Measurements from ENCODE around the gene COLGALT1.
"Not testable (repeated sequence)": the region's sequence is repeated elsewhere in the genome, so short reads cannot be mapped to it uniquely, and the experiment has no call there.

COLGALT1 gene

GRCh38 chr19:17562561-17562960, 7.1 kb downstream of the COLGALT1 start:
- no peak for DNase-seq

- no peak for DNase-seq
Measured at GRCh38 chr19:17564781-17565180, 9.3 kb downstream of the COLGALT1 start.

- no peak for DNase-seq
Measured at GRCh38 chr19:17565611-17566010, 10.2 kb downstream of the COLGALT1 start.

GRCh38 chr19:17567940-17568339, 12.5 kb downstream of the COLGALT1 start:
- DNase-seq, result no peak

- DNase-seq, result not testable (repeated sequence)
Measured at GRCh38 chr19:17570291-17570690, 14.8 kb downstream of the COLGALT1 start.

- DNase-seq, result no peak
Measured at GRCh38 chr19:17570791-17571190, 15.3 kb downstream of the COLGALT1 start.

GRCh38 chr19:17572638-17573037, 17.2 kb downstream of the COLGALT1 start:
- no peak for DNase-seq

- DNase-seq, result peak; percentile 47
Measured at GRCh38 chr19:17575871-17576757, 20.7 kb downstream of the COLGALT1 start.

- DNase-seq, result peak; percentile 74
Measured at GRCh38 chr19:17576758-17577456, 21.5 kb downstream of the COLGALT1 start.

GRCh38 chr19:17577457-17578097, 22.1 kb downstream of the COLGALT1 start:
- DNase-seq, result no peak

- DNase-seq, result peak; percentile 69
Measured at GRCh38 chr19:17579661-17580244, 24.3 kb downstream of the COLGALT1 start.

GRCh38 chr19:17580470-17581144, 25.2 kb downstream of the COLGALT1 start:
- no peak for DNase-seq

- no peak for DNase-seq
Measured at GRCh38 chr19:17581211-17581874, 25.9 kb downstream of the COLGALT1 start.

GRCh38 chr19:17582613-17583012, 27.2 kb downstream of the COLGALT1 start:
- DNase-seq, result no peak

GRCh38 chr19:17584132-17584531, 28.7 kb downstream of the COLGALT1 start:
- no peak for DNase-seq

- DNase-seq, result not testable (repeated sequence)
Measured at GRCh38 chr19:17585395-17585794, 29.9 kb downstream of the COLGALT1 start.

- no peak for DNase-seq
Measured at GRCh38 chr19:17590866-17591265, 35.4 kb downstream of the COLGALT1 start.

- not testable (repeated sequence) for DNase-seq
Measured at GRCh38 chr19:17594296-17594695, 38.8 kb downstream of the COLGALT1 start.

GRCh38 chr19:17598063-17598462, 42.6 kb downstream of the COLGALT1 start:
- not testable (repeated sequence) for DNase-seq

GRCh38 chr19:17598953-17599352, 43.5 kb downstream of the COLGALT1 start:
- no peak for DNase-seq

GRCh38 chr19:17599780-17600179, 44.3 kb downstream of the COLGALT1 start:
- DNase-seq, result no peak

GRCh38 chr19:17601683-17602082, 46.2 kb downstream of the COLGALT1 start:
- no peak for DNase-seq
